PFSK-1 (cell line): ENCODE data around the gene CNTN3.

Experiments
- FOXP2 ChIP-seq: optimal IDR thresholded peaks from 2 replicates; pipeline ENCODE3; 2011; ENCODE audit warnings: borderline replicate concordance, control low read depth, inconsistent platforms; ENCODE audit not compliant: insufficient read depth; ENCODE audit errors: extremely low read length, extremely low read depth
- POLR2AphosphoS5 ChIP-seq: IDR thresholded peaks from 2 replicates; pipeline ENCODE4 v1.6.1; 2012; ENCODE audit warnings: low read depth, mild to moderate bottlenecking, control low read depth, low read length, moderate library complexity
- TAF1 ChIP-seq: IDR thresholded peaks from 2 replicates; pipeline ENCODE4 v1.6.1; 2012; ENCODE audit warnings: low read length, control low read depth, borderline replicate concordance; ENCODE audit not compliant: insufficient read depth
- TF ChIP-seq, protein P1 (sequence below), 2 experiments: IDR thresholded peaks; 2 replicates each; pipeline versions ENCODE4 v1.6.1 to v1.8.0; 2011 to 2012; ENCODE audit warnings: low read depth in 2 of 2, low read length in 2 of 2, control low read depth in 1 of 2, inconsistent platforms in 1 of 2, mild to moderate bottlenecking in 1 of 2, moderate library complexity in 1 of 2; ENCODE audit not compliant: insufficient read depth in 1 of 2

DNA sequence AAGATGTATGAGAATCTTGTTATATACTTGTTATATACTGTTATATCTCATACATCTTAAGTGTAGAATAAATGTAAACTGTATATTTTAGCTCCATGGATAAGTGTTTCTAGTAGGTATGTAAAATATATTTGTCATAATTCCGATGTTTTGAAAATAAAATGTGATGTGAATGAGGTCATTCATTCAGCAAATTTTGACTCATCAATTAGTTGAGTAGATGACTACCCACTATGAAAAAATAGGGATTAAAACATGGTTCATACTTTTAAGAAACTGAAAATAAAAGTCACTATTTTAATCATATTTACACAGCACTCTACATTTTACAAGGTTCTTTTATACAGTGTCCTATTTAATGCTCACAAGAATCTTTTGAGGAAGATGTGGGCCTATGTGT lies 28.4 kb upstream of the CNTN3 start:
- TF ChIP-seq, protein P1, sequence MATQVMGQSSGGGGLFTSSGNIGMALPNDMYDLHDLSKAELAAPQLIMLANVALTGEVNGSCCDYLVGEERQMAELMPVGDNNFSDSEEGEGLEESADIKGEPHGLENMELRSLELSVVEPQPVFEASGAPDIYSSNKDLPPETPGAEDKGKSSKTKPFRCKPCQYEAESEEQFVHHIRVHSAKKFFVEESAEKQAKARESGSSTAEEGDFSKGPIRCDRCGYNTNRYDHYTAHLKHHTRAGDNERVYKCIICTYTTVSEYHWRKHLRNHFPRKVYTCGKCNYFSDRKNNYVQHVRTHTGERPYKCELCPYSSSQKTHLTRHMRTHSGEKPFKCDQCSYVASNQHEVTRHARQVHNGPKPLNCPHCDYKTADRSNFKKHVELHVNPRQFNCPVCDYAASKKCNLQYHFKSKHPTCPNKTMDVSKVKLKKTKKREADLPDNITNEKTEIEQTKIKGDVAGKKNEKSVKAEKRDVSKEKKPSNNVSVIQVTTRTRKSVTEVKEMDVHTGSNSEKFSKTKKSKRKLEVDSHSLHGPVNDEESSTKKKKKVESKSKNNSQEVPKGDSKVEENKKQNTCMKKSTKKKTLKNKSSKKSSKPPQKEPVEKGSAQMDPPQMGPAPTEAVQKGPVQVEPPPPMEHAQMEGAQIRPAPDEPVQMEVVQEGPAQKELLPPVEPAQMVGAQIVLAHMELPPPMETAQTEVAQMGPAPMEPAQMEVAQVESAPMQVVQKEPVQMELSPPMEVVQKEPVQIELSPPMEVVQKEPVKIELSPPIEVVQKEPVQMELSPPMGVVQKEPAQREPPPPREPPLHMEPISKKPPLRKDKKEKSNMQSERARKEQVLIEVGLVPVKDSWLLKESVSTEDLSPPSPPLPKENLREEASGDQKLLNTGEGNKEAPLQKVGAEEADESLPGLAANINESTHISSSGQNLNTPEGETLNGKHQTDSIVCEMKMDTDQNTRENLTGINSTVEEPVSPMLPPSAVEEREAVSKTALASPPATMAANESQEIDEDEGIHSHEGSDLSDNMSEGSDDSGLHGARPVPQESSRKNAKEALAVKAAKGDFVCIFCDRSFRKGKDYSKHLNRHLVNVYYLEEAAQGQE (IDR thresholded peaks at IDR 0.05; ENCODE audit: insufficient read depth in 1 of 2, low read depth in 2 of 2, low read length in 2 of 2): no peak
- no peak for TF ChIP-seq POLR2AphosphoS5
- no peak for TF ChIP-seq TAF1
- no peak for TF ChIP-seq FOXP2
